ENCODE data around the gene RALGAPA2. TPM values are rescaled to one million over a fixed set of nuclear protein-coding genes. Genes with fewer than 3 reads are reported as not detected.

Gene RALGAPA2
- total and polyA plus RNA-seq, 2 donors (not counting 3 experiments of a cell fraction or from before 2014, with no cell fraction given), result 10.0 to 46.8 TPM

GRCh38 chr20:20363434-20363798 is 349.0 kb downstream of the RALGAPA2 start:
- H4K20me1 ChIP-seq (replicated peaks; ENCODE audit: control insufficient read depth, extremely low read depth, insufficient read depth, low read length), result no peaks in the 10 kb centered on the region
- H3K9me1 ChIP-seq (replicated peaks; ENCODE audit: control insufficient read depth, extremely low read depth, insufficient read depth, low read length), result no peaks in the 10 kb centered on the region
- dilution Hi-C loops (cut with MboI; ENCODE audit: extremely low pct_ligation_motif_present, low sequenced_read_pairs) (no loop called here), intact Hi-C loops (cut with micrococcal nuclease) (loop anchor here (5.0 to 10.0 kb wide), 3 partner anchors 51 to 461 kb away; no protein-coding TSS in a partner anchor)
- no peak overlapping the region for H2AFZ ChIP-seq (ENCODE audit: low read depth, low read length)
- H3K4me3 ChIP-seq (replicated peaks in 1 of 3; ENCODE audit: insufficient read depth in 1 of 3, low read depth in 1 of 3, low read length in 3 of 3), result no peak overlapping the region
- FAIRE-seq, result no peak
- H3K27ac ChIP-seq (ENCODE audit: insufficient read depth, low read depth, low read length), result no peak overlapping the region
- no peak for DNase-seq (ENCODE audit: low read depth, low spot score)
- no TSS peak for BruUV-seq (replicated peaks)
- no peaks in the 10 kb centered on the region for H3K79me2 ChIP-seq (ENCODE audit: control insufficient read depth, insufficient read depth, low read length)
- no peak overlapping the region for H3K4me2 ChIP-seq (ENCODE audit: insufficient read depth, low read length)
- POLR2A ChIA-PET, result no interaction called here
- peaks cover 58 to 75% of the 10 kb centered on the region in 2 experiments for H3K27me3 ChIP-seq (ENCODE audit: control insufficient read depth in 2 of 2, insufficient read depth in 2 of 2, low read length in 2 of 2)
- H3K4me1 ChIP-seq (ENCODE audit: control insufficient read depth, extremely low read depth, insufficient read depth, low read length), result no peaks in the 10 kb centered on the region
- H3K36me3 ChIP-seq (ENCODE audit: control insufficient read depth in 2 of 2, extremely low read depth in 1 of 2, insufficient read depth in 2 of 2, low read length in 2 of 2), result no peaks in the 10 kb centered on the region
- no peak overlapping the region for H3K9ac ChIP-seq (replicated peaks; ENCODE audit: extremely low read depth, insufficient read depth, low read length)
- TF ChIP-seq EZH2 (IDR thresholded peaks at IDR 0.05; ENCODE audit: borderline replicate concordance, low read depth, low read length, severe bottlenecking), result no peak
- no peak for TF ChIP-seq GATA2 (IDR thresholded peaks at IDR 0.05; ENCODE audit: insufficient read depth, insufficient read length, low read depth, low read length)
- TF ChIP-seq JUN (IDR thresholded peaks at IDR 0.05; ENCODE audit: borderline replicate concordance, insufficient read depth, insufficient read length, low read depth), result no peak
- no peak for TF ChIP-seq CTCF (IDR thresholded peaks at IDR 0.05; ENCODE audit: extremely low read depth in 1 of 2, insufficient read depth in 1 of 2, low read depth in 1 of 2, low read length in 2 of 2)
- no peak for TF ChIP-seq FOS (IDR thresholded peaks at IDR 0.05; ENCODE audit: borderline replicate concordance, insufficient read depth, low read length)
- TF ChIP-seq MYC (IDR thresholded peaks at IDR 0.05; ENCODE audit: low read depth, low read length), result no peak
- TF ChIP-seq POLR2A (IDR thresholded peaks at IDR 0.05; ENCODE audit: low read depth, low read length), result no peak
- TF ChIP-seq MAX (IDR thresholded peaks at IDR 0.05; ENCODE audit: insufficient read depth, insufficient read length), result no peak
- no peak for TF ChIP-seq POLR2AphosphoS5 (IDR thresholded peaks at IDR 0.05; ENCODE audit: insufficient read depth, low read depth, low read length)
- no peaks in the 10 kb centered on the region for H3K9me3 ChIP-seq (replicated peaks; ENCODE audit: control insufficient read depth, insufficient read depth, low read length)
- CTCF ChIA-PET, result no interaction called here

Data from endothelial cell of umbilical vein (primary cell).